Activated CD4-positive, alpha-beta T cell treated with anti-CD3 and anti-CD28 coated beads, Interleukin-2, Interleukin-4, amounts not matched to agents 100 ng/mL and 50 ng/mL, durations not matched to agents 16 hours and 8 hours (primary cell): ENCODE results near the gene OR11G2.
A peak's percentile ranks its signal among the peaks of the same experiment; 100 is the strongest.
"Not testable (repeated sequence)": the region's sequence is repeated elsewhere in the genome, so short reads cannot be mapped to it uniquely, and the experiment has no call there.

Experiments used
- DNase-seq: peaks from one replicate; pipeline ENCODE4 v3.0.0-alpha.2; 2020; ENCODE audit warnings: low spot score

The OR11G2 gene

GRCh38 chr14:20223410-20223809, 32.7 kb downstream of the OR11G2 start, which contains the start of gene OR11H6:
OR11H6 (plus strand) TSS chr14:20223710; CDS start chr14:20223710, 0 bp downstream.
- no peak for DNase-seq

GRCh38 chr14:20228681-20229080, 38.0 kb downstream of the OR11G2 start, which contains the start of gene OR11H7:
OR11H7 (plus strand) TSS chr14:20228981.
- no peak for DNase-seq

- DNase-seq: not testable (repeated sequence)
These were observed 44.7 kb downstream of the OR11G2 start for GRCh38 chr14:20235415-20235814.

GRCh38 chr14:20247646-20248246, 57.0 kb downstream of the OR11G2 start:
- peak; percentile 11 for DNase-seq
